K562 (cell line): Measurements from ENCODE around the gene RNF223. TPM values are rescaled to one million over a fixed set of nuclear protein-coding genes. Genes with fewer than 3 reads are reported as not detected.
A peak's percentile ranks its signal among the peaks of the same experiment; 100 is the strongest.

Experiments
- CREM ChIP-seq: IDR thresholded peaks from 2 replicates; pipeline ENCODE4 v1.6.1; 2014; ENCODE audit warnings: antibody characterized with exemption, low read depth
- FUS ChIP-seq: fragments of 200-400 bp; formaldehyde crosslinking; optimal IDR thresholded peaks from 2 replicates; pipeline ENCODE3; 2017; ENCODE audit warnings: low read depth, low read length
- HSF4 ChIP-seq: fragments of 250-450 bp; sonication (Bioruptor Pico); IDR thresholded peaks from 2 replicates; pipeline ENCODE4 v2.1.2; 2022; ENCODE audit warnings: mild to moderate bottlenecking, moderate library complexity, borderline replicate concordance
- LEF1 ChIP-seq: fragments of 450-650 bp; IDR thresholded peaks from 2 replicates; pipeline ENCODE4 v1.6.1; 2016; ENCODE audit warnings: mild to moderate bottlenecking
- NFIX ChIP-seq: fragments of 250-450 bp; sonication (Bioruptor Pico); IDR thresholded peaks from 2 replicates; pipeline ENCODE4 v1.4.0; 2020; ENCODE audit warnings: low read depth, mild to moderate bottlenecking, moderate library complexity
- SMARCA4 ChIP-seq: fragments of 450-650 bp; IDR thresholded peaks from 2 replicates; pipeline ENCODE4 v1.6.1; 2016
- TOE1 ChIP-seq, 2 experiments: fragments of 450-650 bp in 1 of 2; sonication (generic) in 1 of 2; formaldehyde crosslinking in 1 of 2; IDR thresholded peaks; 2 replicates each; pipeline versions ENCODE4 v1.7.1 to v1.8.0; 2016 to 2022; ENCODE audit warnings: borderline replicate concordance in 2 of 2, mild to moderate bottlenecking in 2 of 2, antibody characterized with exemption in 1 of 2, inconsistent platforms in 1 of 2, low read depth in 1 of 2, missing genetic modification reagents in 1 of 2, moderate library complexity in 1 of 2
- XRCC4 ChIP-seq: IDR thresholded peaks from one replicate; pipeline ENCODE4 v1.6.1; 2011; ENCODE audit not compliant: insufficient read depth, insufficient read length; ENCODE audit errors: extremely low read depth
- ZNF175 ChIP-seq: fragments of 200-800 bp; sonication (Bioruptor generic); IDR thresholded peaks from 2 replicates; pipeline ENCODE4 v1.6.1; 2016; ENCODE audit warnings: low read depth, mild to moderate bottlenecking, missing genetic modification characterization, missing compliant biosample characterization
- ZNF780A ChIP-seq: fragments of 250-450 bp; sonication (Bioruptor Pico); IDR thresholded peaks from 2 replicates; pipeline ENCODE4 v1.5.0; 2021; ENCODE audit warnings: mild to moderate bottlenecking
- polyA plus RNA-seq, 8 experiments: library from polyadenylated mRNA; depleted of rRNA in 4 of 8; stranded (reverse) in 5 of 8; unstranded in 3 of 8; fragments of >200 nt; fragmentation: Nextera tagmentation in 2 of 8; fragmentation: Illumina TruSeq in 1 of 8; extraction: Ambion mirVana in 2 of 8; extraction: Trizol in 1 of 8; gene quantifications; 2 replicates each; pipeline versions ENCODE4 v1.2.1 to v1.2.3, GENCODE V29; 2011 to 2014; ENCODE audit warnings: inconsistent platforms in 1 of 8, missing spikeins in 1 of 8
- total RNA-seq, 7 experiments: library from RNA; depleted of rRNA in 6 of 7; stranded (reverse); fragments of >200 nt in 6 of 7; fragmentation: Illumina TruSeq in 2 of 7; extraction: Trizol in 2 of 7; gene quantifications; 2 replicates each; pipeline versions ENCODE4 v1.2.1 to v1.2.3, GENCODE V29; 2011 to 2021; ENCODE audit warnings: low replicate concordance in 1 of 7
- TF ChIP-seq, protein P1 (sequence below): fragments of 450-650 bp; conservative IDR thresholded peaks from 2 replicates; pipeline ENCODE4 v1.6.1; 2016; ENCODE audit warnings: missing genetic modification characterization, low read depth, mild to moderate bottlenecking, missing compliant biosample characterization, moderate library complexity
- TF ChIP-seq, protein P2 (sequence below), 2 experiments: fragments of 450-650 bp in 1 of 2; sonication (generic) in 1 of 2; formaldehyde crosslinking; conservative IDR thresholded peaks; 2 replicates each; pipeline versions ENCODE4 v1.4.0 to v1.8.1; 2020 to 2022; ENCODE audit warnings: mild to moderate bottlenecking in 1 of 2, missing genetic modification reagents in 1 of 2

RNF223 gene
- total and polyA plus RNA-seq, 9 of the 15 experiments (the other 6 are each of a cell fraction or from before 2014, with no cell fraction given): 0.04 to 0.32 TPM; not detected in 7

DNA sequence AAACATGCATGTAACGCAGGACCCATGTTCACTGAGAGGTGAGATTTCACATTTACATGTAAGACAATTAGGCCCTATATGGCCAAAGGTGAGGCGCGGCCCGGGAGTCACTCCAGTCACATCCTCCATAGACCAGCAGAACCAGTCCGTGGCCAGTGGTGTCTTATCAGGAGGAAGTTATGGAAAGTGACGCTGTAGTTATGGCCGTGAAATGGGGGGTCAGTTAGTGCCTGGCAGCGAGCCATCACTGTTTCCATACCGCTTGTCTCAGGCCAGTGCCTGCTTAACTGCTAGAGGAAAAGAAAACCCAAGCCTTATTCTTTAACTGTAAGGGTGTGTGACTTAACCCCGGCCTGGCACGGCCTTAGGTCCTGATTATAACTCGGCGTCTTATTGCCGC, 35.6 kb upstream of the RNF223 start (continued):
- TF ChIP-seq, protein P1, sequence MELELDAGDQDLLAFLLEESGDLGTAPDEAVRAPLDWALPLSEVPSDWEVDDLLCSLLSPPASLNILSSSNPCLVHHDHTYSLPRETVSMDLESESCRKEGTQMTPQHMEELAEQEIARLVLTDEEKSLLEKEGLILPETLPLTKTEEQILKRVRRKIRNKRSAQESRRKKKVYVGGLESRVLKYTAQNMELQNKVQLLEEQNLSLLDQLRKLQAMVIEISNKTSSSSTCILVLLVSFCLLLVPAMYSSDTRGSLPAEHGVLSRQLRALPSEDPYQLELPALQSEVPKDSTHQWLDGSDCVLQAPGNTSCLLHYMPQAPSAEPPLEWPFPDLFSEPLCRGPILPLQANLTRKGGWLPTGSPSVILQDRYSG (tag): 0 out of 2 replicates have a peak, but pooled peaks have one; percentile 45
- TF ChIP-seq CREM (peak; percentile 93), LEF1 (peak; percentile 57; the same call in 1 of the 2 replicates), SMARCA4 (peak; percentile 75; the same call in 1 of the 2 replicates), NFIX (peak; percentile 49; the same call in 1 of the 2 replicates), ZNF175 (0 out of 2 replicates have a peak, but pooled peaks have one; percentile 51), FUS (no peak), XRCC4 (no peak), HSF4 (CRISPR knock-in tag) (0 out of 2 replicates have a peak, but pooled peaks have one; percentile 40), ZNF780A (CRISPR knock-in tag) (no peak), TOE1 (IDR thresholded peaks at IDR 0.05; ENCODE audit: borderline replicate concordance) (0 out of 2 replicates have a peak, but pooled peaks have one; percentile 47), TOE1 (CRISPR knock-in tag; IDR thresholded peaks at IDR 0.05; ENCODE audit: borderline replicate concordance, low read depth) (no peak)
- TF ChIP-seq, protein P2, sequence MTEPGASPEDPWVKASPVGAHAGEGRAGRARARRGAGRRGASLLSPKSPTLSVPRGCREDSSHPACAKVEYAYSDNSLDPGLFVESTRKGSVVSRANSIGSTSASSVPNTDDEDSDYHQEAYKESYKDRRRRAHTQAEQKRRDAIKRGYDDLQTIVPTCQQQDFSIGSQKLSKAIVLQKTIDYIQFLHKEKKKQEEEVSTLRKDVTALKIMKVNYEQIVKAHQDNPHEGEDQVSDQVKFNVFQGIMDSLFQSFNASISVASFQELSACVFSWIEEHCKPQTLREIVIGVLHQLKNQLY (CRISPR knock-in tag; conservative IDR thresholded peaks at IDR 0.05): no peak
